ENCODE measurements around the gene ZBTB8A.

DNA sequence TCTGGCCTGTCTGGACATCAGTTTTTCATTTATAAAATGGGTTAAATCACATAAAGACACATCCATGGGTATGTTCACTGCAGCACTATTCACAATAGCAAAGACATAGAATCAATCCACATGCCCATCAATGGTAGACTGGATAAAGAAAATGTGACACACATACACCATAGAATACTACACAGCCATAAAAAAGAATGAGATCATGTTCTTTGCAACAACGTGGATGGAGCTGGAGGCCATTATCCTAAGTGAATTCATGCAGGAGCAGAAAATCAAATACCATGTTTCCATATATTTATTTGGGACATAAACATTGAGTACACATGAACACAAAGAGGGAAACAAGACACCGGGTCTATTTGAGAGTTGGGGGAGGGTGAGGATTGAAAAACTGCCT is 83.0 kb downstream of the ZBTB8A start:
- TF ChIP-seq, protein P1, sequence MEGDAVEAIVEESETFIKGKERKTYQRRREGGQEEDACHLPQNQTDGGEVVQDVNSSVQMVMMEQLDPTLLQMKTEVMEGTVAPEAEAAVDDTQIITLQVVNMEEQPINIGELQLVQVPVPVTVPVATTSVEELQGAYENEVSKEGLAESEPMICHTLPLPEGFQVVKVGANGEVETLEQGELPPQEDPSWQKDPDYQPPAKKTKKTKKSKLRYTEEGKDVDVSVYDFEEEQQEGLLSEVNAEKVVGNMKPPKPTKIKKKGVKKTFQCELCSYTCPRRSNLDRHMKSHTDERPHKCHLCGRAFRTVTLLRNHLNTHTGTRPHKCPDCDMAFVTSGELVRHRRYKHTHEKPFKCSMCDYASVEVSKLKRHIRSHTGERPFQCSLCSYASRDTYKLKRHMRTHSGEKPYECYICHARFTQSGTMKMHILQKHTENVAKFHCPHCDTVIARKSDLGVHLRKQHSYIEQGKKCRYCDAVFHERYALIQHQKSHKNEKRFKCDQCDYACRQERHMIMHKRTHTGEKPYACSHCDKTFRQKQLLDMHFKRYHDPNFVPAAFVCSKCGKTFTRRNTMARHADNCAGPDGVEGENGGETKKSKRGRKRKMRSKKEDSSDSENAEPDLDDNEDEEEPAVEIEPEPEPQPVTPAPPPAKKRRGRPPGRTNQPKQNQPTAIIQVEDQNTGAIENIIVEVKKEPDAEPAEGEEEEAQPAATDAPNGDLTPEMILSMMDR (IDR thresholded peaks at IDR 0.05), result no peak
- no peak for TF ChIP-seq EP300 (IDR thresholded peaks at IDR 0.05; ENCODE audit: low read depth)
- TF ChIP-seq POLR2A (IDR thresholded peaks at IDR 0.05), result no peak

Measured in transverse colon (tissue), 3 donors.